Measurements from ENCODE around the gene LRRC61.

The LRRC61 gene

GRCh38 chr7:150340875-150341262 lies 17.7 kb downstream of the LRRC61 start:
- Histone ChIP-seq H3K4me3 (IDR thresholded peaks at IDR 0.05; ENCODE audit: insufficient read depth, low read depth, low read length) (no peak overlapping the region), H3K27ac (no peak overlapping the region)

GRCh38 chr7:150341263-150342120 lies 18.3 kb downstream of the LRRC61 start, which contains the start of gene RARRES2:
TSS of gene RARRES2 (minus strand) at chr7:150341629. CDS start at chr7:150340609, 1,020 bp downstream.
- Histone ChIP-seq H3K27ac (no peak within 1 kb of the TSS), H4K20me1 (ENCODE audit: insufficient read depth) (no peaks in the 10 kb centered on the region), H3K9ac (no peak within 1 kb of the TSS), H3K4me2 (no peak within 1 kb of the TSS), H3K27me3 (ENCODE audit: insufficient read depth, low read depth) (no peaks in the 10 kb centered on the region), H2AFZ (ENCODE audit: low read depth) (no peak within 1 kb of the TSS), H3K4me3 (IDR thresholded peaks at IDR 0.05; ENCODE audit: insufficient read depth, low read depth, low read length) (no peak within 1 kb of the TSS), H3K4me1 (ENCODE audit: low read depth, poor library complexity, severe bottlenecking) (no peaks in the 10 kb centered on the region), H3K79me2 (ENCODE audit: insufficient read depth, low read depth) (no peaks in the 10 kb centered on the region), H3K36me3 (ENCODE audit: insufficient read depth) (no peaks in the 10 kb centered on the region)
- no peak for TF ChIP-seq CTCF (conservative IDR thresholded peaks at IDR 0.05; ENCODE audit: low read depth, low read length)

More at GRCh38 chr7:150340875-150341262, 17.7 kb downstream of the LRRC61 start:
- Histone ChIP-seq H2AFZ (ENCODE audit: low read depth) (no peak overlapping the region), H3K4me2 (no peak overlapping the region), H3K4me1 (ENCODE audit: low read depth, poor library complexity, severe bottlenecking) (no peaks in the 10 kb centered on the region), H3K9ac (no peak overlapping the region), H4K20me1 (ENCODE audit: insufficient read depth) (no peaks in the 10 kb centered on the region), H3K27me3 (ENCODE audit: insufficient read depth, low read depth) (no peaks in the 10 kb centered on the region), H3K79me2 (ENCODE audit: insufficient read depth, low read depth) (no peaks in the 10 kb centered on the region), H3K36me3 (ENCODE audit: insufficient read depth) (no peaks in the 10 kb centered on the region)
- no peak for TF ChIP-seq CTCF (conservative IDR thresholded peaks at IDR 0.05; ENCODE audit: low read depth, low read length)

- no peaks in the 10 kb centered on the region for H3K27me3 ChIP-seq (ENCODE audit: insufficient read depth, low read depth)
- H4K20me1 ChIP-seq (ENCODE audit: insufficient read depth) = no peaks in the 10 kb centered on the region
- H3K4me1 ChIP-seq (ENCODE audit: low read depth, poor library complexity, severe bottlenecking) = no peaks in the 10 kb centered on the region
- H2AFZ ChIP-seq (ENCODE audit: low read depth) = no peak overlapping the region
- H3K27ac ChIP-seq = no peak overlapping the region
- no peak for TF ChIP-seq CTCF (conservative IDR thresholded peaks at IDR 0.05; ENCODE audit: low read depth, low read length)
- no peak overlapping the region for H3K4me2 ChIP-seq
- no peak overlapping the region for H3K4me3 ChIP-seq (IDR thresholded peaks at IDR 0.05; ENCODE audit: insufficient read depth, low read depth, low read length)
- no peaks in the 10 kb centered on the region for H3K36me3 ChIP-seq (ENCODE audit: insufficient read depth)
- no peaks in the 10 kb centered on the region for H3K79me2 ChIP-seq (ENCODE audit: insufficient read depth, low read depth)
- H3K9ac ChIP-seq = no peak overlapping the region
Observed at GRCh38 chr7:150342121-150342408, 18.9 kb downstream of the LRRC61 start.

GRCh38 chr7:150343225-150343624 lies 20.1 kb downstream of the LRRC61 start:
- Histone ChIP-seq H3K27ac (no peak overlapping the region), H3K4me2 (no peak overlapping the region), H3K27me3 (ENCODE audit: insufficient read depth, low read depth) (no peaks in the 10 kb centered on the region), H3K4me3 (IDR thresholded peaks at IDR 0.05; ENCODE audit: insufficient read depth, low read depth, low read length) (no peak overlapping the region), H2AFZ (ENCODE audit: low read depth) (no peak overlapping the region), H3K36me3 (ENCODE audit: insufficient read depth) (no peaks in the 10 kb centered on the region), H3K79me2 (ENCODE audit: insufficient read depth, low read depth) (no peaks in the 10 kb centered on the region), H3K4me1 (ENCODE audit: low read depth, poor library complexity, severe bottlenecking) (no peaks in the 10 kb centered on the region), H4K20me1 (ENCODE audit: insufficient read depth) (no peaks in the 10 kb centered on the region), H3K9ac (no peak overlapping the region)
- TF ChIP-seq CTCF (conservative IDR thresholded peaks at IDR 0.05; ENCODE audit: low read depth, low read length) = no peak

All from KMS-11 (cell line).